Nephron progenitor cell (in vitro differentiated cells): ENCODE data around the gene WAC.
A peak's percentile ranks its signal among the peaks of the same experiment; 100 is the strongest.

ENCODE experiments used
- DNase-seq: peaks from one replicate; pipeline ENCODE4 v3.0.0; 2021
- H3K27ac Mint-ChIP-seq: 2 replicates; pipeline ENCODE4 v1.8.0; 2021; ENCODE audit warnings: mild to moderate bottlenecking, moderate library complexity, mixed read lengths
- H3K27me3 Mint-ChIP-seq: 2 replicates; pipeline ENCODE4 v1.8.0; 2021; ENCODE audit warnings: mild to moderate bottlenecking, low read depth, mixed read lengths; ENCODE audit not compliant: poor library complexity
- H3K36me3 Mint-ChIP-seq: 2 replicates; pipeline ENCODE4 v1.8.0; 2021; ENCODE audit warnings: low read depth, mixed read lengths
- H3K4me1 Mint-ChIP-seq: 2 replicates; pipeline ENCODE4 v1.8.0; 2021; ENCODE audit warnings: mixed read lengths
- H3K4me3 Mint-ChIP-seq: 2 replicates; pipeline ENCODE4 v1.8.0; 2021; ENCODE audit warnings: mild to moderate bottlenecking, moderate library complexity, mixed read lengths
- H3K9me3 Mint-ChIP-seq: 2 replicates; pipeline ENCODE4 v1.8.0; 2021; ENCODE audit warnings: mild to moderate bottlenecking, moderate library complexity, mixed read lengths
- TF ChIP-seq, protein P1 (sequence below): fragments of 200-600 bp; sonication (generic); IDR thresholded peaks from 2 replicates; pipeline ENCODE4 v1.5.0; 2021; ENCODE audit warnings: antibody characterized with exemption

Gene WAC

GRCh38 chr10:28669227-28670173, 136.6 kb downstream of the WAC start:
- H3K9me3 Mint-ChIP-seq: peaks cover 5% of the 10 kb centered on the region
- H3K27me3 Mint-ChIP-seq: peaks cover 23% of the 10 kb centered on the region
- no peak for DNase-seq
- no peak overlapping the region for H3K27ac Mint-ChIP-seq
- TF ChIP-seq, protein P1, sequence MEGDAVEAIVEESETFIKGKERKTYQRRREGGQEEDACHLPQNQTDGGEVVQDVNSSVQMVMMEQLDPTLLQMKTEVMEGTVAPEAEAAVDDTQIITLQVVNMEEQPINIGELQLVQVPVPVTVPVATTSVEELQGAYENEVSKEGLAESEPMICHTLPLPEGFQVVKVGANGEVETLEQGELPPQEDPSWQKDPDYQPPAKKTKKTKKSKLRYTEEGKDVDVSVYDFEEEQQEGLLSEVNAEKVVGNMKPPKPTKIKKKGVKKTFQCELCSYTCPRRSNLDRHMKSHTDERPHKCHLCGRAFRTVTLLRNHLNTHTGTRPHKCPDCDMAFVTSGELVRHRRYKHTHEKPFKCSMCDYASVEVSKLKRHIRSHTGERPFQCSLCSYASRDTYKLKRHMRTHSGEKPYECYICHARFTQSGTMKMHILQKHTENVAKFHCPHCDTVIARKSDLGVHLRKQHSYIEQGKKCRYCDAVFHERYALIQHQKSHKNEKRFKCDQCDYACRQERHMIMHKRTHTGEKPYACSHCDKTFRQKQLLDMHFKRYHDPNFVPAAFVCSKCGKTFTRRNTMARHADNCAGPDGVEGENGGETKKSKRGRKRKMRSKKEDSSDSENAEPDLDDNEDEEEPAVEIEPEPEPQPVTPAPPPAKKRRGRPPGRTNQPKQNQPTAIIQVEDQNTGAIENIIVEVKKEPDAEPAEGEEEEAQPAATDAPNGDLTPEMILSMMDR: no peak
- peak overlapping the region; percentile 94 for H3K4me3 Mint-ChIP-seq
- peaks cover 30% of the 10 kb centered on the region for H3K4me1 Mint-ChIP-seq
- no peaks in the 10 kb centered on the region for H3K36me3 Mint-ChIP-seq
